ENCODE results near the gene KLHL10.
"Not testable (repeated sequence)": the region's sequence is repeated elsewhere in the genome, so short reads cannot be mapped to it uniquely, and the experiment has no call there.

Gene KLHL10

GRCh38 chr17:41835800-41836549, 1.6 kb upstream of the KLHL10 start, which contains the start of gene NT5C3B:
Gene NT5C3B, minus strand, starts transcription at chr17:41836232. Its CDS starts 39 bp downstream, at chr17:41836193.
- Histone ChIP-seq H3K9ac (ENCODE audit: low read depth, low read length) (peak within 1 kb of the TSS; percentile 61; the same call in 1 of the 2 replicates), H3K4me3 (ENCODE audit: low read depth, low read length) (peak within 1 kb of the TSS; percentile 83), H3K27me3 (ENCODE audit: control insufficient read depth, insufficient read depth, low read length) (peaks cover 7% of the 10 kb centered on the region), H3K9me3 (ENCODE audit: control insufficient read depth, insufficient read depth, low read length) (no peaks in the 10 kb centered on the region), H3K4me1 (ENCODE audit: control insufficient read depth, insufficient read depth, low read length) (peaks cover 6% of the 10 kb centered on the region; the same call in 1 of the 2 replicates), H3K27ac (ENCODE audit: low read depth, low read length) (no peak within 1 kb of the TSS), H3K36me3 (ENCODE audit: control insufficient read depth, insufficient read depth, low read length) (peaks cover 24% of the 10 kb centered on the region)

- H3K27me3 ChIP-seq (ENCODE audit: control insufficient read depth, insufficient read depth, low read length): peaks cover 7% of the 10 kb centered on the region
- peaks cover 19% of the 10 kb centered on the region for H3K36me3 ChIP-seq (ENCODE audit: control insufficient read depth, insufficient read depth, low read length)
- no peaks in the 10 kb centered on the region for H3K9me3 ChIP-seq (ENCODE audit: control insufficient read depth, insufficient read depth, low read length)
- H3K9ac ChIP-seq (ENCODE audit: low read depth, low read length): no peak overlapping the region
- no peak overlapping the region for H3K27ac ChIP-seq (ENCODE audit: low read depth, low read length)
- peak overlapping the region; percentile 83 for H3K4me3 ChIP-seq (ENCODE audit: low read depth, low read length)
- H3K4me1 ChIP-seq (ENCODE audit: control insufficient read depth, insufficient read depth, low read length): peaks cover 6% of the 10 kb centered on the region; the same call in 1 of the 2 replicates
Measured at GRCh38 chr17:41836550-41837196, 952 bp upstream of the KLHL10 start.

GRCh38 chr17:41839448-41839847, 1.8 kb downstream of the KLHL10 start:
- H3K4me3 ChIP-seq (ENCODE audit: low read depth, low read length); H3K36me3 ChIP-seq (ENCODE audit: control insufficient read depth, insufficient read depth, low read length); H3K27me3 ChIP-seq (ENCODE audit: control insufficient read depth, insufficient read depth, low read length); H3K9ac ChIP-seq (ENCODE audit: low read depth, low read length); H3K27ac ChIP-seq (ENCODE audit: low read depth, low read length); H3K4me1 ChIP-seq (ENCODE audit: control insufficient read depth, insufficient read depth, low read length); H3K9me3 ChIP-seq (ENCODE audit: control insufficient read depth, insufficient read depth, low read length): not testable (repeated sequence)

- not testable (repeated sequence) for H3K4me3 ChIP-seq (ENCODE audit: low read depth, low read length); H3K36me3 ChIP-seq (ENCODE audit: control insufficient read depth, insufficient read depth, low read length); H3K9ac ChIP-seq (ENCODE audit: low read depth, low read length); H3K4me1 ChIP-seq (ENCODE audit: control insufficient read depth, insufficient read depth, low read length); H3K9me3 ChIP-seq (ENCODE audit: control insufficient read depth, insufficient read depth, low read length); H3K27me3 ChIP-seq (ENCODE audit: control insufficient read depth, insufficient read depth, low read length); H3K27ac ChIP-seq (ENCODE audit: low read depth, low read length)
Measured at GRCh38 chr17:41840781-41841180, 3.2 kb downstream of the KLHL10 start.

GRCh38 chr17:41844971-41845370, 7.3 kb downstream of the KLHL10 start:
- Histone ChIP-seq H3K36me3 (ENCODE audit: control insufficient read depth, insufficient read depth, low read length) (no peaks in the 10 kb centered on the region), H3K9ac (ENCODE audit: low read depth, low read length) (no peak overlapping the region), H3K27ac (ENCODE audit: low read depth, low read length) (no peak overlapping the region), H3K4me1 (ENCODE audit: control insufficient read depth, insufficient read depth, low read length) (no peaks in the 10 kb centered on the region), H3K9me3 (ENCODE audit: control insufficient read depth, insufficient read depth, low read length) (no peaks in the 10 kb centered on the region), H3K27me3 (ENCODE audit: control insufficient read depth, insufficient read depth, low read length) (no peaks in the 10 kb centered on the region), H3K4me3 (ENCODE audit: low read depth, low read length) (no peak overlapping the region)

- Histone ChIP-seq H3K9me3 (ENCODE audit: control insufficient read depth, insufficient read depth, low read length) (no peaks in the 10 kb centered on the region), H3K4me1 (ENCODE audit: control insufficient read depth, insufficient read depth, low read length) (no peaks in the 10 kb centered on the region), H3K27ac (ENCODE audit: low read depth, low read length) (no peak overlapping the region), H3K4me3 (ENCODE audit: low read depth, low read length) (no peak overlapping the region), H3K27me3 (ENCODE audit: control insufficient read depth, insufficient read depth, low read length) (no peaks in the 10 kb centered on the region), H3K36me3 (ENCODE audit: control insufficient read depth, insufficient read depth, low read length) (peaks cover 19% of the 10 kb centered on the region), H3K9ac (ENCODE audit: low read depth, low read length) (no peak overlapping the region)
Measured at GRCh38 chr17:41848788-41849187, 11.2 kb downstream of the KLHL10 start.

- Histone ChIP-seq H3K4me1 (ENCODE audit: control insufficient read depth, insufficient read depth, low read length) (no peaks in the 10 kb centered on the region), H3K27me3 (ENCODE audit: control insufficient read depth, insufficient read depth, low read length) (no peaks in the 10 kb centered on the region), H3K27ac (ENCODE audit: low read depth, low read length) (no peak overlapping the region), H3K4me3 (ENCODE audit: low read depth, low read length) (no peak overlapping the region), H3K9me3 (ENCODE audit: control insufficient read depth, insufficient read depth, low read length) (no peaks in the 10 kb centered on the region), H3K36me3 (ENCODE audit: control insufficient read depth, insufficient read depth, low read length) (peaks cover 26% of the 10 kb centered on the region), H3K9ac (ENCODE audit: low read depth, low read length) (no peak overlapping the region)
Measured at GRCh38 chr17:41849251-41849990, 11.8 kb downstream of the KLHL10 start.

GRCh38 chr17:41851382-41851781, 13.8 kb downstream of the KLHL10 start:
- H3K4me3 ChIP-seq (ENCODE audit: low read depth, low read length); H3K9ac ChIP-seq (ENCODE audit: low read depth, low read length); H3K27me3 ChIP-seq (ENCODE audit: control insufficient read depth, insufficient read depth, low read length); H3K9me3 ChIP-seq (ENCODE audit: control insufficient read depth, insufficient read depth, low read length); H3K27ac ChIP-seq (ENCODE audit: low read depth, low read length); H3K4me1 ChIP-seq (ENCODE audit: control insufficient read depth, insufficient read depth, low read length): not testable (repeated sequence)
- peaks cover 34% of the 10 kb centered on the region for H3K36me3 ChIP-seq (ENCODE audit: control insufficient read depth, insufficient read depth, low read length)

GRCh38 chr17:41860254-41860931, 22.8 kb downstream of the KLHL10 start:
- H3K27me3 ChIP-seq (ENCODE audit: control insufficient read depth, insufficient read depth, low read length): no peaks in the 10 kb centered on the region
- no peaks in the 10 kb centered on the region for H3K36me3 ChIP-seq (ENCODE audit: control insufficient read depth, insufficient read depth, low read length)
- H3K9me3 ChIP-seq (ENCODE audit: control insufficient read depth, insufficient read depth, low read length): no peaks in the 10 kb centered on the region
- H3K9ac ChIP-seq (ENCODE audit: low read depth, low read length): no peak overlapping the region
- H3K4me3 ChIP-seq (ENCODE audit: low read depth, low read length): no peak overlapping the region
- H3K4me1 ChIP-seq (ENCODE audit: control insufficient read depth, insufficient read depth, low read length): peaks cover 38% of the 10 kb centered on the region
- peak overlapping the region; percentile 70 for H3K27ac ChIP-seq (ENCODE audit: low read depth, low read length)

- peak overlapping the region; percentile 94 for H3K4me3 ChIP-seq (ENCODE audit: low read depth, low read length)
- H3K36me3 ChIP-seq (ENCODE audit: control insufficient read depth, insufficient read depth, low read length): peaks cover 18% of the 10 kb centered on the region
- peaks cover 38% of the 10 kb centered on the region for H3K4me1 ChIP-seq (ENCODE audit: control insufficient read depth, insufficient read depth, low read length)
- no peaks in the 10 kb centered on the region for H3K9me3 ChIP-seq (ENCODE audit: control insufficient read depth, insufficient read depth, low read length)
- H3K9ac ChIP-seq (ENCODE audit: low read depth, low read length): no peak overlapping the region
- no peak overlapping the region for H3K27ac ChIP-seq (ENCODE audit: low read depth, low read length)
- no peaks in the 10 kb centered on the region for H3K27me3 ChIP-seq (ENCODE audit: control insufficient read depth, insufficient read depth, low read length)
Measured at GRCh38 chr17:41863074-41863848, 25.6 kb downstream of the KLHL10 start.
